GM13976 (cell line): ENCODE measurements around the gene SPOPL.
"Not testable (repeated sequence)": the region's sequence is repeated elsewhere in the genome, so short reads cannot be mapped to it uniquely, and the experiment has no call there.

Source experiments
- DNase-seq: peaks from one replicate; pipeline ENCODE4 v3.0.0; 2012; ENCODE audit warnings: low spot score
- CTCF ChIP-seq: IDR thresholded peaks from 2 replicates; pipeline ENCODE4 v1.5.1; 2012; ENCODE audit warnings: borderline replicate concordance, mild to moderate bottlenecking; ENCODE audit not compliant: insufficient read depth; ENCODE audit errors: extremely low read depth, missing control alignments, control extremely low read depth
- in situ Hi-C: fragments of 300-500 bp; cut with MboI; formaldehyde crosslinking; loops from one replicate; pipeline ENCODE4 v1.12.0; 2022; ENCODE audit warnings: low sequenced_read_pairs, mixed read lengths, inconsistent platforms; ENCODE audit not compliant: unreplicated experiment

SPOPL gene

DNA sequence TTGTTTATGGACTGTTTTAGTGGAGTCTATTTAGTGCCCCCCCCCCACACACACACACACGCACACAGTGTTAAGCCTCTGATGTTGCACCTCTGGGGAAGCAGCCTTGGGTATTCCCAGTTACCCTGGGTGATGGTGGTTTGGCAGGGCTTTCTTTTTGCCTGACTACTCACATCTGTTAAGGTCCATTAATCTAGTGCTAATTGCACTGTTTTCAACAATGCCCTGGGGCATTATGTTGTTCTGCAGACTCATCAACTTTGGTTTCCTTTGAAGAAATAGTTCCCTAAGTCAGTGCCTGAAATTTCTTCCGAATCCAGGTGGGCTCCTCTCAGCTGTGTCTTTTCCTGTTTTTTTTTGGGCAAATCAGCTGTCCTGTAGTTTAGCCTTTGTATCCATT is 34.7 kb downstream of the SPOPL start:
- peak; percentile 22 for DNase-seq
- in situ Hi-C loops = no loop called here
- no peak for TF ChIP-seq CTCF

GRCh38 chr2:138536740-138537139 is 35.2 kb downstream of the SPOPL start:
- no peak for DNase-seq
- no peak for TF ChIP-seq CTCF
- in situ Hi-C loops = no loop called here

- in situ Hi-C loops = no loop called here
- no peak for TF ChIP-seq CTCF
- DNase-seq = no peak
Measured at GRCh38 chr2:138537170-138537915, 35.8 kb downstream of the SPOPL start.

- DNase-seq = not testable (repeated sequence)
Measured at GRCh38 chr2:138544206-138544605, 42.6 kb downstream of the SPOPL start.

GRCh38 chr2:138548796-138549195 is 47.2 kb downstream of the SPOPL start:
- DNase-seq = no peak
- in situ Hi-C loops = no loop called here
- no peak for TF ChIP-seq CTCF

More at GRCh38 chr2:138544206-138544605, 42.6 kb downstream of the SPOPL start:
- in situ Hi-C loops = not testable (repeated sequence)

- no peak for TF ChIP-seq CTCF
- in situ Hi-C loops = no loop called here
Measured at GRCh38 chr2:138550172-138550571, 48.6 kb downstream of the SPOPL start.

DNA sequence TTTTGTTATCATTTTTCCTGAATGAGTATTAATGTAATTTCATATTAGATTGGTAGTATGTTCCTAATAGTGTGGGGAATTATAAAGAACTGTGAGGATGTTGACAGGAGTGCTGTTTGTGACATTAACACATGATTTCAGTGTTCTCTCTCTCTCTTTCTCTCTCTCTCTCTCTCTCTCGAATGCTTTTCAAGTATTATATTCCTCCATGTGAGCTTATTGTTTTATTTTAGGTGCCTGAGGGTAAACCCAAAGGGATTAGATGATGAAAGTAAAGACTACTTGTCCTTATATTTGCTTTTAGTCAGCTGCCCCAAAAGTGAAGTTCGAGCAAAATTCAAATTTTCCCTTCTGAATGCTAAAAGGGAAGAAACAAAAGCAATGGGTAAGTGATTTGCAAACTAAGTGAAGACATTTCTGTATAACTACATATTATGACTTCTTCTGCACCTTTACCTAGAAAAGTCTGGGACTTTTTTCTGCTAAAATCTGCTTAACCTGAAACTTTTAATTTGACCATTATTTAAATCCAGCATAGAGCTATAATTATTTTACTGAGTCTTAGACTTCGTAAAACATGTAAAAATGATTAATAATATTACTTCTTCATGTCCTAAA is 49.2 kb downstream of the SPOPL start:
- DNase-seq = no peak
- no peak for TF ChIP-seq CTCF
- in situ Hi-C loops = no loop called here

More at GRCh38 chr2:138550172-138550571, 48.6 kb downstream of the SPOPL start:
- DNase-seq = no peak
